Common myeloid progenitor, CD34-positive (primary cell): ENCODE data around the gene SLC24A3.

Source experiments
- CTCF ChIA-PET: fragments of 350-600 bp; sonication (Branson Sonifier 250); formaldehyde crosslinking; loops from one replicate; lab custom pipeline; 2021; ENCODE audit warnings: antibody characterized with exemption; lab: Charles Lee
- POLR2A ChIA-PET: fragments of 350-600 bp; sonication (Branson Sonifier 250); formaldehyde crosslinking; loops from one replicate; lab custom pipeline; 2021; ENCODE audit warnings: antibody characterized with exemption; lab: Charles Lee
- DNase-seq, 3 donors: peaks; one replicate each; pipeline versions ENCODE4 v3.0.0 to v3.0.0-alpha.2; 2013
- H3K27ac ChIP-seq, 2 experiments: 1 replicate in 1 of 2; 2 replicates in 1 of 2; pipeline ENCODE4 v1.7.0; 2013; ENCODE audit warnings: inconsistent platforms in 2 of 2, low read length in 2 of 2, mild to moderate bottlenecking in 2 of 2, low read depth in 1 of 2, moderate library complexity in 1 of 2; ENCODE audit not compliant: severe bottlenecking in 2 of 2, insufficient read depth in 1 of 2, poor library complexity in 1 of 2
- H3K27me3 ChIP-seq, 5 experiments: replicated peaks in 2 of 5; 1 replicate in 3 of 5; 2 replicates in 2 of 5; pipeline versions ENCODE4 v1.6.1 to v1.7.0; 2013; ENCODE audit warnings: low read length in 4 of 5, mild to moderate bottlenecking in 2 of 5, moderate library complexity in 2 of 5, inconsistent platforms in 1 of 5; ENCODE audit not compliant: insufficient read depth in 5 of 5, control insufficient read depth in 4 of 5
- H3K36me3 ChIP-seq, 4 experiments: 1 replicate in 2 of 4; 2 replicates in 2 of 4; pipeline versions ENCODE4 v1.6.1 to v1.7.0; 2013; ENCODE audit warnings: low read length in 3 of 4, control low read depth in 1 of 4, mild to moderate bottlenecking in 1 of 4; ENCODE audit not compliant: control insufficient read depth in 4 of 4, insufficient read depth in 4 of 4
- H3K4me1 ChIP-seq, 4 experiments: 1 replicate in 3 of 4; 2 replicates in 1 of 4; pipeline versions ENCODE4 v1.6.1 to v1.7.1; 2013; ENCODE audit warnings: low read length in 3 of 4, mild to moderate bottlenecking in 3 of 4, control low read depth in 1 of 4, inconsistent platforms in 1 of 4, moderate library complexity in 1 of 4; ENCODE audit not compliant: control insufficient read depth in 4 of 4, insufficient read depth in 4 of 4; ENCODE audit errors: control extremely low read depth in 1 of 4
- H3K4me3 ChIP-seq, 7 experiments: 1 replicate in 4 of 7; 2 replicates in 3 of 7; pipeline versions ENCODE4 v1.5.1 to v1.7.0; 2013; ENCODE audit warnings: mild to moderate bottlenecking in 7 of 7, low read length in 6 of 7, moderate library complexity in 6 of 7, inconsistent platforms in 2 of 7, low read depth in 2 of 7, control low read depth in 1 of 7; ENCODE audit not compliant: insufficient read depth in 4 of 7, control insufficient read depth in 1 of 7; ENCODE audit errors: extremely low read depth in 1 of 7
- H3K9me3 ChIP-seq, 5 experiments: 1 replicate in 4 of 5; 2 replicates in 1 of 5; pipeline versions ENCODE4 v1.6.1 to v1.7.1; 2013; ENCODE audit warnings: low read length in 4 of 5, mild to moderate bottlenecking in 2 of 5, inconsistent platforms in 1 of 5, low read depth in 1 of 5, moderate library complexity in 1 of 5; ENCODE audit not compliant: control insufficient read depth in 4 of 5, insufficient read depth in 2 of 5; ENCODE audit errors: control extremely low read depth in 1 of 5
- WGBS: methylation state at CpG from one replicate; pipeline ENCODE4 v1.1.5; 2013; ENCODE audit not compliant: insufficient coverage; 5-methylcytosine and 5-hydroxymethylcytosine counted together

The SLC24A3 gene

DNA sequence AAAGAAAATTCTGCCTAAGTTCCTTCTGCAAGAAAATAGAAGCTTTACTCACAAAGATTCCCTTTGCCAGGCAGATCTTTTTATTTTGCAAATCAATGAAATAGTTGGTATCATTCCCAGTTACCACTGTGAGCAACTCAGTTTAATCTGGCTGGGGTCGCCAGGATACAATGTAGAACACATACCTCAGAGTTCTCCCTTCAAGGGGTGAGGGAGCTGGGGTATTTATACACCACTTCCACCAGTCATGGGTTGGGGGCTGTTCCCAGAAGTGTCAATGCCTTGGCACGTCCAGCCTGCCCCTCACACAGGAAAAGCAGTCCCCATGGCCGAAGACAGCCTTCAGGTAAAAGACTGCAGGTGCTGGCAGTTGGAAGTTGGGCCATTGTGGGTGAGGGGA lies 86.2 kb downstream of the SLC24A3 start:
- H3K4me1 ChIP-seq: peaks cover 0 to under 1% (median 0%) of the 10 kb centered on the region in 4 experiments
- H3K36me3 ChIP-seq: no peaks in the 10 kb centered on the region
- no peak for DNase-seq
- CTCF ChIA-PET: no interaction called here
- H3K27me3 ChIP-seq: no peaks in the 10 kb centered on the region
- whole genome bisulfite sequencing: 83% methylated on average over 1 of the region's 3 CpGs
- H3K27ac ChIP-seq: no peak overlapping the region
- H3K9me3 ChIP-seq: peaks cover 0 to 3% (median 0%) of the 10 kb centered on the region in 5 experiments
- POLR2A ChIA-PET: no interaction called here
- no peak overlapping the region for H3K4me3 ChIP-seq

GRCh38 chr20:19300395-19300794 lies 88.0 kb downstream of the SLC24A3 start:
- Histone ChIP-seq H3K4me1 (peaks cover 4 to 11% (median 8%) of the 10 kb centered on the region in 4 experiments), H3K9me3 (peaks cover 0 to 3% (median 0%) of the 10 kb centered on the region in 5 experiments), H3K27ac (no peak overlapping the region), H3K4me3 (no peak overlapping the region), H3K36me3 (no peaks in the 10 kb centered on the region), H3K27me3 (no peaks in the 10 kb centered on the region)
- no peak for DNase-seq
- 92% methylated on average over 6 of the region's 6 CpGs for WGBS
- ChIA-PET CTCF (no interaction called here), POLR2A (no interaction called here)

- WGBS: 100% methylated on average over 2 of the region's 2 CpGs
- H3K9me3 ChIP-seq: peaks cover 0 to 3% (median 0%) of the 10 kb centered on the region in 5 experiments
- POLR2A ChIA-PET: no interaction called here
- no peaks in the 10 kb centered on the region for H3K27me3 ChIP-seq
- CTCF ChIA-PET: no interaction called here
- no peak overlapping the region for H3K4me3 ChIP-seq
- H3K36me3 ChIP-seq: no peaks in the 10 kb centered on the region
- peaks cover 4 to 11% (median 8%) of the 10 kb centered on the region in 4 experiments for H3K4me1 ChIP-seq
- no peak overlapping the region for H3K27ac ChIP-seq
- DNase-seq: no peak
Measured at GRCh38 chr20:19301142-19301541, 88.7 kb downstream of the SLC24A3 start.

DNA sequence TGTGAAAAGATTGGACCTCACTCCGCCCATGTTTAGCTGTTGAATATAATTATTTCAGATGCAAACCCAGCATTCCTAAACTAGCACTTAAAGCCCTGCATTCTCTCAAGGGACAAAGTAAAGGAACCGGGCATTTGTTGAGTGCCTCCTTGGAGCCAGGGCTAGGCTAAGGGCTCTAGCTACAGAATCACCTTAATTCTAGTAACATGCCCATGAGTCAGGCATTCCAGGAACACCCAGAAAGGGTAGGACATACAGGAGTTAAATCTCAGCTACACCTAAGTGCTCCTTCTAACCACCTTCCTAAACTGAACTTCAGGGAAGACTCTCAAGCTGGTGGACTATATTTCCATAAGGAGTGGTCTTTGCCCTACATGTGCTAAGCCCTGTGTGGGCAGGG lies 89.4 kb downstream of the SLC24A3 start:
- no peaks in the 10 kb centered on the region for H3K27me3 ChIP-seq
- POLR2A ChIA-PET: no interaction called here
- H3K4me3 ChIP-seq: no peak overlapping the region
- H3K9me3 ChIP-seq: peaks cover 0 to 3% (median 0%) of the 10 kb centered on the region in 5 experiments
- peaks cover 4 to 11% (median 8%) of the 10 kb centered on the region in 4 experiments for H3K4me1 ChIP-seq
- DNase-seq: no peak
- H3K27ac ChIP-seq: no peak overlapping the region
- H3K36me3 ChIP-seq: no peaks in the 10 kb centered on the region
- CTCF ChIA-PET: interaction anchor here (0.6 kb wide), 1 partner anchor 988 kb away, joined by 3 read pairs; no protein-coding TSS in a partner anchor
- 100% methylated on average over 1 of the region's 2 CpGs for whole genome bisulfite sequencing

- Histone ChIP-seq H3K9me3 (peaks cover 0 to 3% (median 0%) of the 10 kb centered on the region in 5 experiments), H3K4me1 (peaks cover 4 to 11% (median 8%) of the 10 kb centered on the region in 4 experiments), H3K36me3 (no peaks in the 10 kb centered on the region), H3K27me3 (no peaks in the 10 kb centered on the region), H3K4me3 (no peak overlapping the region), H3K27ac (no peak overlapping the region)
- no peak for DNase-seq
- WGBS: no CpG with 5 or more reads among the region's 3 CpGs
- POLR2A ChIA-PET: no interaction called here
- CTCF ChIA-PET: no interaction called here
Measured at GRCh38 chr20:19302714-19303113, 90.3 kb downstream of the SLC24A3 start.

- DNase-seq: peak in 2 of 3 donors; percentile 51 to 72
- ChIA-PET POLR2A (no interaction called here), CTCF (interaction anchor here (1.2 kb wide), 1 partner anchor 13 kb away, joined by 3 read pairs; no protein-coding TSS in a partner anchor)
- 85% methylated on average over 3 of the region's 5 CpGs for WGBS
- no peak overlapping the region for H3K27ac ChIP-seq
- H3K4me3 ChIP-seq: no peak overlapping the region
- no peaks in the 10 kb centered on the region for H3K36me3 ChIP-seq
- H3K9me3 ChIP-seq: peaks cover 0 to 3% (median 0%) of the 10 kb centered on the region in 5 experiments
- no peaks in the 10 kb centered on the region for H3K27me3 ChIP-seq
- peaks cover 4 to 12% (median 11%) of the 10 kb centered on the region in 4 experiments for H3K4me1 ChIP-seq
Measured at GRCh38 chr20:19304389-19304788, 91.9 kb downstream of the SLC24A3 start.

GRCh38 chr20:19304886-19305415 lies 92.5 kb downstream of the SLC24A3 start:
- H3K4me3 ChIP-seq: no peak overlapping the region
- WGBS: 92% methylated on average over 2 of the region's 3 CpGs
- POLR2A ChIA-PET: no interaction called here
- CTCF ChIA-PET: interaction anchor here (1.2 kb wide), 1 partner anchor 14 kb away, joined by 3 read pairs; no protein-coding TSS in a partner anchor
- H3K9me3 ChIP-seq: peaks cover 0 to 3% (median 0%) of the 10 kb centered on the region in 5 experiments
- DNase-seq: no peak
- peaks cover 4 to 12% (median 11%) of the 10 kb centered on the region in 4 experiments for H3K4me1 ChIP-seq
- no peaks in the 10 kb centered on the region for H3K27me3 ChIP-seq
- H3K27ac ChIP-seq: no peak overlapping the region
- H3K36me3 ChIP-seq: no peaks in the 10 kb centered on the region
